ENCODE data around the gene DNASE1. TPM values are rescaled to one million over a fixed set of nuclear protein-coding genes. Genes with fewer than 3 reads are reported as not detected.
"Not testable (repeated sequence)": the region's sequence is repeated elsewhere in the genome, so short reads cannot be mapped to it uniquely, and the experiment has no call there.

The DNASE1 gene
- total RNA-seq, 1 donor from 2014 or later, result 41.1 TPM

- DNase-seq, result no peak
Measured at GRCh38 chr16:3641801-3642396, 12.6 kb upstream of the DNASE1 start.

- peak; percentile 14 for DNase-seq
Measured at GRCh38 chr16:3642397-3643094, 11.9 kb upstream of the DNASE1 start.

GRCh38 chr16:3643095-3643730 is 11.3 kb upstream of the DNASE1 start:
- no peak for DNase-seq

GRCh38 chr16:3645108-3645503 is 9.4 kb upstream of the DNASE1 start:
- no peak for DNase-seq

GRCh38 chr16:3645504-3646347 is 8.8 kb upstream of the DNASE1 start:
- DNase-seq, result peak; percentile 87

GRCh38 chr16:3646348-3646920 is 8.1 kb upstream of the DNASE1 start:
- peak; percentile 55 for DNase-seq

- no peak for DNase-seq
Measured at GRCh38 chr16:3650631-3651265, 3.7 kb upstream of the DNASE1 start.

GRCh38 chr16:3651461-3652372 is 2.8 kb upstream of the DNASE1 start:
- peak; percentile 11 for DNase-seq

- DNase-seq, result no peak
Measured at GRCh38 chr16:3652373-3653195, 1.9 kb upstream of the DNASE1 start.

GRCh38 chr16:3655030-3655395 is 522 bp downstream of the DNASE1 start:
- DNase-seq, result peak; percentile 15

GRCh38 chr16:3655396-3656159 is 1.1 kb downstream of the DNASE1 start:
- no peak for DNase-seq

- not testable (repeated sequence) for DNase-seq
Measured at GRCh38 chr16:3656160-3656490, 1.6 kb downstream of the DNASE1 start.

GRCh38 chr16:3656491-3657468 is 2.3 kb downstream of the DNASE1 start:
- DNase-seq, result no peak

- DNase-seq, result no peak
Measured at GRCh38 chr16:3659251-3659650, 4.8 kb downstream of the DNASE1 start.

GRCh38 chr16:3661311-3661710 is 6.8 kb downstream of the DNASE1 start:
- no peak for DNase-seq

- DNase-seq, result no peak
Measured at GRCh38 chr16:3661922-3662321, 7.4 kb downstream of the DNASE1 start.

GRCh38 chr16:3662601-3663000 is 8.1 kb downstream of the DNASE1 start:
- no peak for DNase-seq

Measured in tongue (tissue), 2 donors.